ENCODE data around the gene NARF.

NARF gene

DNA sequence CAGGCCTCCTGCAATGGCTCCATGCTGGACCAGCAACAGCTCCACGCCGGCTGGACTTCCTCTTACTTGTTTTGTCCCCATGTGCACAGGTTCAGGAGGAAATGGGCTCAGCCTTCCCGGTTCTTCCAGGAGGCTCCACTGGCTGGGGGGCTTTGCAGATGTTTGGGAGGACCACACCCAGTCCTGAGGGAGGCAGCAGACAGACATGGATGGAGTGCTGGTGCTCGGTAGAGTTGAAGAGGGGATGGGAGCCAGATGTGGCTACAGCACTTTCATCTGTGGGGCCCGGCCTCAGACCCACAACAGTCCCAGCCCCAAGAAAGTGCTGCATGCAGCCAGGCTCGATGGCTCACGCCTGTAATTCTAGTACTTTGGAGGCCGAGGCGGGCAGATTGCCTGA, 21.8 kb downstream of the NARF start:
- DNase-seq, result no peak

DNA sequence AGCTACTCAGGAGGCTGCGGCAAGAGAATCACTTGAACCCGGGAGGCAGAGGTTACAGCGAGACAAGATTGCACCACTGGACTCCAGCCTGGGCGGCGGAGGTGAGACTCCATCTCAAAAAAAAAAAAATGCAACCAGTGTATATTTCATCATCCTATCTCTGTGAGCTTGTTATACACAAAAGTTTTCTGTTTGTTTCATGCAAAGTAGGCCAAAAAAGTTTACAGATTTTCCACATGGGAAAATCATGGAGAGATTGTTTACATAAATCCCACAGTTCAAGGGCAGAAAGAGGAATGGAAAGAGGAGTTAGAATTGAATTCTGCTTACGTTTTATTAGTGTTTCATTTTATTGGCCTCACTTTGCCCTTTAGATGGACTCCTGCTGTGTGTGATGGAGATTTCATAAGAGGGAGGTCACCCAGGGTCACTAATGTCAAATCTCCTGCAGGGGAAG, 24.7 kb downstream of the NARF start:
- DNase-seq, result no peak

DNA sequence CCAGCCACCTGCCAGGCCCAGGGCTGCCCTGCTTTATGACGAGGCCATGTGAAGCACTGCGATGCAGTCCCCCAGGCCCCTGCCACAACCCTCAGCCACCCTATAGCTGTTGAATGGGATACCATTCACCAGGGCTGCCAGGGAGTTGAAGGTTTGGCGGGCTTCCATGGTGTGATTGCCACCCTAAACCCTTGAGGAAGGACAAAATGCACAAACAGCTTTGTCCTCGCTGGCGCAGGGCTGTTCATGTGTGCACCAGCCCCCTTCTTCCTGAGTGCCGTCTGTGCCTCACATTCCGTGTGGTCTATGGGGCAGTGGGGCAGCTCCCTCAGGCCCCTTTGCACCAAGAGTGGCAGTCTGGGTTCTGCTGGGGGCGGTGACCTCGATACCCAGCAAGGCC, 25.3 kb downstream of the NARF start:
- DNase-seq, result no peak

DNA sequence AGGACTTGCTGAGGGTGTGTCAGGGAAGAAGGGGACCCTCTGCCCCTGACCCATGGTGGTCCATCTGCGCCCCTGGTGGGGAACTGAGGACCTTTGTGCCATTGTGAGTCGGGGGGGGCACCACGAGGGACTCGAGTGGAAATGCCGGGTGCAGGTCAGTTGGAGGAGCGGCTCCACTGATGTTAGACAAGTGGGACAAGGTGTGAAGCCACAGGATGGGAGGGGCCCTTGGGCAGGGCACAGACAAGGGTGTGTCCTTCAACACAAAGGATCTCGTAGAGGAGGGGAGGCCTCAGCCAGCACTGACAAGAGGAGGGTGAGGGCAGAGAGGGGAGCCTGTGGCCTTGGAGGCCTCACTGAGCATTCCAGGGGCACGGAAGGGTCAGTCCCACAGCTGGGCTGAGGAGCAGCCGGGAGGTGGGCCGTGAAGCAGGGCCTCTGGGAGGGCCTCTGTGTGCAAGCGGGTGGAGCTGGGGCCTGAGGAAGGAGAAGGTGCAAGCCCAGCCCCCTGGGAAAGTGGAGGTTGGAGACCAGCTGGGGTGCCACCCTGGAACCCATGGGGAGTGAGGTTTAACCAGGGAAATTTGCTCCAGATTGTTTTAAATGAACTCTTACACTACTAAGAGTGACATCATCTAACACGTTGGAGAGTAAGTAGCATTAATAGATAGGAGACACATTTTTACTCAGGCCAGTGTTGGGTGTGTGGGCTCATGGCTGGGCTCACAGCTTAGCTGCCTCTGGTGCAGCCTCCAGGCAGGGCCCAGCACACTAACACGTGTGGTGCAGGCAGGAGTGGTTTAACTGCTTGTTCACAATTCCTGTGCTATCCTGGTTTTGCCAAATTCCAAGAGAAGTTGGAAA, 27.9 kb downstream of the NARF start:
- DNase-seq, result no peak

DNA sequence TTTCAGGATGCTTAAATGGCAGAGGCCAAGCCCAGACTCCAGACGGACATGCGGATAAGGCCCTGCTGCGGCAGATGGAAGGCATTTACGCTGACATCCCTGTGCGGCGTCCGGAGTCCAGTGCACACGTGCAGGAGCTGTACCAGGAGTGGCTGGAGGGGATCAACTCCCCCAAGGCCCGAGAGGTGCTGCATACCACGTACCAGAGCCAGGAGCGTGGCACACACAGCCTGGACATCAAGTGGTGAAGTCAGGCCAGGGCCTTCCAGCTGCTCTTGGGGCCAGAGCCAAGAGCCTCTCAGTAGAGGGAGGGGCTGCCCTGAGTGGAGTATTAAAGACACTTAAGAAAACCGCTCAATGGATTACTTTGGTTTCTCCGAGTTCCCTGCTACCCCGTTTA, 29.4 kb downstream of the NARF start:
- no peak for DNase-seq

DNA sequence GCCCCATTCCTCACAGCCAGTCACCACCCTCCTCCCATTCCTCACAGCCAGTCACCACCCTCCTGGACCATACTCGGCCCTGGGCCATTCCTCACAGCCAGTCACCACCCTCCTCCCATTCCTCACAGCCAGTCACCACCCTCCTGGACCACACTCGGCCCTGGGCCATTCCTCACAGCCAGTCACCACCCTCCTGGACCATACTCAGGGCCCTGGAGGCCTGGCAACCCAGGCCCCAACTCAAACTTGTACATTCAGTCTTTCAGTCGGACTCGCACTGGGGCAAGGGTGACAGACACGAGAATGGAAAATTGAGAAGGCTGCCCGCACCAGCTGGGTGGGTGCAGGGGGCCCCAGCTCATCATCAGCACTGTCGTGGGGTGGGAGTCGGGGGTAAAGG, 30.6 kb downstream of the NARF start:
- no peak for DNase-seq

DNA sequence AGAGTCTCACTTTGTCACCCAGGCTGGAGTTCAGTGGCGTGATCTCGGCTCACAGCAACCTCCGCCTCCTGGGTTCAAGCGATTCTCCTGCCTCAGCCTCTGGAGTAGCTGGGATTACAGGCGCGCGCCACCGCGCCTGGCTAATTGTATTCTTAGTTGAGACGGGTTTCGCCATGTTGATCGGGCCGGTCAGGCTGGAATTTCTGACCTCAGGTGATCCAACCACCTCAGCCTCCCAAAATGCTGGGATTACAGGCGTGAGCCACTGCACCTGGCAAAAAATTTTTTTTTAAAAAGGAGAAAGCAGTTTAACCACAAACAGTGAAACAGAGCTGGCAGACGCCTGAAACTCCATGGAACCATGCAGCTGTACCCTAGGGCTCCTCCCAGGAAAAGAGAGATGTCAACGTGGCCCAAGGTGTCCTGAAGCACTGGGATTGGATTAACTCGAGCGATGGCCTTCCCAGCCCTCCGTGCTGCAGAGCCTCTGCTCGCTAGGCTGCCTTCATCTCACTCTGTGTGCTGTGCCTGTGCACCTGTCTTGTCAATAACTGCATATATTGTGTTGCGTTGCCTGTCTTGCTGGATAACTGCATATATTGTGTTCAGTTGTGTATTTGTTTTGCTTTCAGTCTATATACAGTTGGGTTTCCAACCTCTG, 31.4 kb downstream of the NARF start:
- DNase-seq, result no peak

DNA sequence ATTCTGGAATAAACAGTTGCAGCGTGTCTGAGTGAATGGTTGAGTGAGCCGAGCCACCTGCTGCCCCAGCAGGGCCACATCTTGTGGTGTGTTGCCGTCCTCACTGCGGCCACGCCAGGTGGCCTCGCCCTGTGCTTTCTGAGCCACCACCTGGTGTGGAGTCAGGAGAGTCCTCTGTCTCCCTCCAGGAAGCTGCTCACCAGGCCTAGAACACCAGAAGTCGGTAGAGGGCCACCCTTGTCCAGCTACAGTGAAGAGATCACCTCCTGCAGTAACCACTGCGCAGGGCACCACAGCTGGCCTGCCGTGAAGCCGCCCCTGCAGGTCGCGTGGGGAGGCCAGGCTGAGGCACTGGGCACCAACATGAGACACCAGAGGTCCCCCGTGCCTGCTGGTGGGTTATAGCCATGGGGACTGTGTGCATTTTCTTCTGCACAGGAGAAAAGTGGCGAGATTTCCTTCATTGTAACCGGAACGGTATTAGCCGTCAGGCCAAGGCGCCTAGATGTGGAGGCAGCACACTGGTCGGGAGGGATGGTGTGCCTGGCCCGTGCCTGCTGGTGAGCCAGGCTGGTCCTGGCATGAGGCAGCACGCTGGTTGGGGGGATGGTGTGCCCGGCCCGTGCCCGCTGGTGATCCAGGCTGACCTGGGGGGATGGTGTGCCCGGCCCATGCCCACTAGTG, 32.1 kb downstream of the NARF start:
- no peak for DNase-seq

DNA sequence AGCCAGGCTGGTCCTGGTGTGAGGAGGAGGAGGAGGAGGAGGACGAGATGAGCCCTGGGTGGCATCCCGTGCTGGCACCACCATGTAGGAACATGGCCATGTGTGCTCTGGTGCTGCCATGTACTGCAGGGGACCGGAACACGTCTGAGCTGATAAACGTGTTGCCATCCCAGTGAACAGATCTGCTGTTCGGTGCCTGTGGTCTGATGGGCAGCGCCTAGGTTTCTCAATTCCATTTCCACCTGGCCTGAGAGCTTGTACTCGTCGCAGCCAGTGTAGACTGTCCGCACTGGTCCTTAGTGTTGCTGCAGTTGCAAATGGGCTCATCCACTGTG, 32.6 kb downstream of the NARF start:
- no peak for DNase-seq

DNA sequence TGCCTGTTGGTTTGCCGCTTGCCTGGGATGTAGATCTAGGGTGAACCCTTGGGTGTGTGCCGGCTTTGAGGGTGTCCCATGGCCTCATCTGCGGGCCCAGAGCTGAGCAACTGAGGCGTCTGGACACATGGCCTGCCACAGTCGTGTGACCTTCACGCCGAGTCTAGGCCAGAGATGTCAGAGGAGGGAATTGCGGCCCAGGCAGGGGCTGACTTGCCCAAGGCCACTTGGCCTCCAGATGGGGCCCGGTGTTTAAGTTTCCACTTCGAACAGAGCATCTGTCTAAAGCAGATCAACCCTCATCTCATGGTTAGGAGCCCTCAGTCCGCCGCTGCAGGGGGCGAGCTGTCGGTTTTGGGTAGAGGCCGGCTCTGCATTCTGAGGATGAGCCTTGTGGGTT, 33.0 kb downstream of the NARF start:
- no peak for DNase-seq

DNA sequence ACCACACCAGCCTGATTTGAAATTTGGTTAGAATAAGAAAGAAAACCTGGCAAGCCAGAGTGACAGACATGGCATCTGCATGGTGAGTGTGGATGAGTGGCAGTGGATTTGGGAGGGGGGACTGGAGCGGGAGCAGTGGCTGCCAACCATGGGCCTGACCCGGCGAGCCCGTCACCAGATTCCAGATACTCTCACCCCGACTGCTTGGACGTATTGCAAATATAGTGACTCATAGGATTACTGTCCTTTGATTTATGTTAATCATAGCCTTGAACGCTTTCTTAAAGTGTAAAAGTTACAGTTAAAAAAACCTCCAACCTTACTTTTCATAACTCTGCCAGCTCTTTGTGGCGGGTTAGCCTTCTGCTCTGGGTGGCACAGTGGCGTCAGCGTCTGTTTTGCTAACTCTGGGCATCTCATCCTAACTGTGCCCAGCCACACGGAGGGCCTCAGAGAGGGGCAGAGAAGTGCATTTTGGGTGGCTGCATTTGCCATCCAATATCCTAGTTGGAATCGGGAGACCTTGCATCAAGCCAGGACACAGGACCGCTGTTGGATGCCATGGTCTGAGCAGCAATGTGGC, 34.2 kb downstream of the NARF start:
- DNase-seq, result no peak

DNA sequence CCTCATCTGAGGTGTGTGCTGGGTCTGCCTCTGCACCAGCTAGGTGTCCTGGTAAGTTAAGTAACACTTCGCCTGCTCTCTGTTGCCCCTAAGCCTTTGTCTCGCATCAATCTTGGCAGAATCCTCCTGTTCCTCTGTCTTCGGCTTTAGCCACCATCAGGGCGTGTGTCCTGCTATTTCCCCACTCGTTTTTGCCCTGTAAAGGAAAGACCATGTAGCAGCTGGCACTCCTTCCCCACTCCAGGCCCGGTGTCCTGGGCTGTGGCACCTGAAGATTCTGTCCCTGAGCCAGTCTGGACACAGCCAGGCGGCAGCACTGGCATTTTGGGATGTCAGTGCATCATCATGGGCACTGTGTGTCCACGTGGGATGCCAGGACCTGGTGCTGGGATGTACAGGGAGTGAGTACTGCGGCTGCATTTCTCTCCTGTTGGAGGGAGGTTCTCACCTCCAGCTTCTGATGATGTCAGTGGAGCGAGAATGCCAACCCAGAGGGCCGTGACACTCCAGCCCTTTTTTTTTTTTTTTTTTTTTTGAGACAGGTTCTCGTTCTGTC, 34.8 kb downstream of the NARF start:
- no peak for DNase-seq

DNA sequence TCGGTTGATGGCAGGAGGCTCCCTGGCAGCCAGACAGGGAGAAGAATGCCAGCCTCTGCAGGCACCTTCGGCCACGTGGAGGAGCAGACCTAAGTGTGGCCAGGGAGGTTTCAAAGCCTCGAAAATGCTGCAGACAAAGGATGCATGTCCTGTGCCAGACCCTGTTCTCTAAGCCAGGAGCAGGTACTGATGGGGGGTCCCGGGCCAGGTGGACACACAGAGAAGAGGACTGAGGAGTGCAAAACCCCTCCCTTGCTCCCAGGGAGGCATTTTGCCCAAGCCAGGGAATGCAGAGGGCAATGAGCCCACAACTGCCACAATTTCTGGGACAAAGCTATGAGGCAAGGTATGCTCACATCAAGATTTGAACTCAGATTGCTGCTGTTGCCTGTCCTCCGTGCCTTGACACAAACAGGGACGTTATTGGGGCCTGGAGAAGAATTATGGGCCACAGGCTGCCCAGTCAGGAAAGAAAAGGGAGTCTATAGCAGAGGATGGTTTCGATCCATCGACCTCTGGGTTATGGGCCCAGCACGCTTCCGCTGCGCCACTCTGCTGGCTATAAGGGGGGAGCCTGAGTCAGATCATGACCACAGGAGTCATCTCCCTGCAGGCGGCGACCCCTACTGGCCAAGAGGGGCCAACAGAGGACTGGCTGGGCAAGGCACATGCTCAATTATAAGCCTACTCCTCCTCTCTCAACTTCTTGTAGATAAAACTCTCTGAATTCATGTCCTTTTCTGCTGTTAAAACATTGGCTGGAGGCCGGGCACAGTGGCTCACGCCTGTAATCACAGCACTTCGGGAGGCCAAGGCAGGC, 35.9 kb downstream of the NARF start:
- peak; percentile 86 to 89 for DNase-seq

DNA sequence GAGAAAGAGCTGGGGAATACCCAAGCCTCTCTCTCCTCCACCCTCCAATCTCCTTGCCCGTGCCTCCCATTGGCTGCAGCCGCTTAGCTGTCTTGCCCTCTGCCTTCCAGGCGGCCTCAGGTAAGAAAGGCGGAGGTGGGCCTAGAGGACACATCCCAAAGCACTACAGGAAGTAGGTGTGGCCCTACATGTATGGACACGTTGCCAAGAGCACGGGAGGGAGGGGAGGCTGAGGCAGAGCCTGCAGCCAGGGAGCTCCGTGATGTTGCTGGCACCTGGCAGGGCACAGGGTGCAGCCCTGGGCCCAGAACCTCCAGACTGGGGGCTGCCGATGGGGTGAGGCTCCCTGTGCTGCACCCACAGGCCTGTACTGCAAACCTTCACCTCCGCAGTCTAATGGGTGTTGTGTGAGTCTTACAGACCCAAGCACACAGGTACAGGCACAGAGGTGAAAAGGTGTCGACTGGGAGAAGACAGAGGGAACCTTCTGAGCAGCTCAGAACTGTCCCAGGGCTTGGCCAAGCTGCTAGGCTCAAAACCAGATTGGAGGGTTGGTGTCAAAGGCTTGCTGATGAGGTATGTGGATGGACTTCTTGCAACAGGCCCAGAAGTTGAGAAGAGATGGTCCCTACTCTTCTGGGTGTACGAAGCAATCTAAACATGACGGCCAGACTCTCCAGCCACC, 37.4 kb downstream of the NARF start:
- no peak for DNase-seq

DNA sequence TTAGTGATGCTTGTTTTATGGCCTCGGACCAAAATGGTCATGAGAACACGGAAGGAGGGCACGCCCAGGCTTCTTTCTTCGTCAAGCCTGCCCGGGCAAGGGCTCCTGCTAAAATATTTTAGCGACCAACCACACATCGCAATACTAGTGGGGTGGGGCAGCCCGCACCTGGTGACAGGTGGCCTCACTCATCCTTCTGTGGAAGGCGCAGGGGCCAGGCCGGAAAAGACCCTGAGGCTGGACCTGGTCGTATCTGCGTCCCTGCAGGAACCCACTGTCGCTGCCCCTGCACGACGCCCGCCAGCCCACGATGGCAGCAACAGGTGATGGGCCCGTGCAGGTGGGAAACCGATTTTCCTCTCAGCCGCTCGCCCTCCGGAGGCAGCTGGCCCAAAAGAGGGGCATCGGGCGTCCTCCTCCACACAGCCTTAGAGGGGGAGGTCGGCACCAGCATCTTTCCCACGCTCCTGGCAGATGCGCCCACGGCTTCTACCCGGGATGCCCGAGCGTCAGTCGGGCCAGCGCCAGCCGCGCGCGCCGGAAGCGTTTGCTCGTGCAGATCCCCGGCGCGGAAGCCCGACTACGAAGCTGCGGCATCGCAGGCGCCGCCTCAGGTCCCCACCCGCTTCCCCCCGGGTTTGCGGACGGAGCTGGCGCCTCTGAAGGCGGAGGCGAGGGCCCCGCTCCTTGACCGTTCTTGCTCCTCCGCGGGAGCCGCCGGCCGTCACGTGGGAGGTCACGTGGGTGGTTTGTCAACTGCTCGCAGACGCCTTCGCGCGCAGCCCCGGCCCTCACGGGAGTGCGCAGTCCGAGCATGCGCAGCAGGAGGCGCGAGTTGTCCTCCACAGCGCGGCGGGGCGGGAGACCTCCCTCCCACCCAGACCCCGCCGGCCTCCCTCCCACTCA, 38.2 kb downstream of the NARF start:
- DNase-seq, result peak; percentile 92 to 93

DNA sequence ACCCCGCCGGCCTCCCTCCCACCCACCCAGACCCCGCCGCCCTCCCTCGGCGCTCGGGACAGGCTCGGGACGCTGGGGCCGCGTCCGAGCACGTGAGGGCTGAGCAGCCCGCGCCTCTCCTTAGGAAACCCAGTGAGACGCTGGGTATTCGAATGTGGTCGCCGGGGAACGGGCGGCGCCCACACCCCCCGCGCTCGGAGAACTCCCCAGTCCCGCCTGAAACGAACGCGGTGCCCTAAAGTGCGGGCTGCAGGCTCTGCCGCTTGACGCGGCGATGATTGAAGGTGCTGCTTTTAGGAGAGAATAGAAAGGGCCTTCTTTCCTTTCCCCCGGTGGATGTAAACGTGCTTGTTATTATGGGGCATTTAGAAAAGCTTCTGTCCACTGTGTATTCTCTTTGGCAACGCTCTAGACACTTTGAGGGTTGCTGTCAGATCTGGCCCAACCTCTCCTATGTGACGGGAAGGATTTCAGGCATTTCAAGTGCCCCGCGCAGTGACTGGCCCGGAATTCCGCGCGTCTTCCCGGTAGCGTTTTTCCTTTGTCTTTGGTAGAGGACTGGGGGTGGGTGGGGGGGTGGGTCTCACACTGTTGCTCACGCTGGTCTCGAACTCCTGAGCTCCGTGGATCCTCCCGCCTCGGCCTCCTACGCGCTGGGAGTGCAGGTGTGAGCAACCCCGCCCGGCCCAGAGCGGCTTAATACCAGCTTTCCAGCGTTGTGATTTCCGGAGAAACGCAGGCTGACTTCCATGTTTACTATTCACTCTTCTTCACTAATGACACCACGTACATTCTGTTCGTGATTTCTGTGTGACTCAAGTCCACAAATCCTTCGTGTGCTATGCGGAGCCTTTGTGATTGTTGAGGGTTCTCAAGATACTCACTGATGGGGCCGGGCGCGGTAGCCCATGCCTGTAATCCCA, 39.2 kb downstream of the NARF start:
- DNase-seq, result peak; percentile 51 to 52

DNA sequence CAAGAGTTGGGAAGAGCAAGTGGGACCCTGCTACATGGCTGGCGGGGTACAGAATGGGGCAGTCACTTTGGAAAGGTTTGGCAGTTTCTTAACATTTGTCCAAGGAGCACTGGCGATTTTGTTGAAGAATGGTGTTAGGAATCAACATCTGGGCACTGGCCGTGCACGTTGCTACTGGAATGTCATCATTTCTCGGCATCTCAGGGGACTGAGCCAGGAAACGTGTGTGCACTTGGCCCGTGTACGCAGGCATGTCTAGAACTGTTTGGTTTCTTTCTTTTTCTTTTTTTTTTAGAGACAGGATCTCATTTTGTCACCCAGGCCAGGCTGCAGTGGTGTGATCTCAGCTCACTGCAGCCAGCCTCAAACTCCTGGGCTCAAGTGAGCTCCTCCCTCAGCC, 43.7 kb downstream of the NARF start:
- no peak for DNase-seq

DNA sequence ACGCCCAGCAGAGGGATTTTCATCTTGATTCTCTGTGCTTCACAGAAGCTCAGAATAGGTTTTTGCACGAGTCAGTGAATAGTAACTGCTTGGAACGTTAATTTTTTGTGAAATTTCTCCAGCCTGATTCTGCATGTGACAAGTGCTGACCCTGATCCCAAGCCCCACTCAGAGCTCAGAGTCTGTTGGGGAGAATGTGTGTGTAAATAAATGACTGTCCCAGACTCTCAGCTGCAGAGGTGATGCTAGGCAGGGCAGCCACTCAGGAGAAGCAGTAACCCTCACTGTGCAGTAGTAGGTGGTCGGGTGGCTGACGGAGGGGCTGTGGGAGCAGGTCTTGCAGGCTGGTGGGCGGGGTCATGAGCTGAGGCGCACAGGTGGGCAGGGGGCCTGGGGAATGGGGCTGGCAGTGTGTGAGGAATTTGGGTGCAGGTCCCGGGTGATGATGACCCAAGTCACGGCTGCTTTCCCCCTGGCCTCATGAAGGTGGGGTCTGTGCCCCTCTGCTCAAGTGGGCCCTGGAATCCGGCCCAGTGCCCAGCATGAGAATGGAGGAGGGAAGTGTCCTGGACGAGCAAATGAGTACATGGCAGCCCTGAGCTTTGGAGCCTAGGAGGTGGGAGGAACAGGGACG, 44.7 kb downstream of the NARF start:
- no peak for DNase-seq

DNA sequence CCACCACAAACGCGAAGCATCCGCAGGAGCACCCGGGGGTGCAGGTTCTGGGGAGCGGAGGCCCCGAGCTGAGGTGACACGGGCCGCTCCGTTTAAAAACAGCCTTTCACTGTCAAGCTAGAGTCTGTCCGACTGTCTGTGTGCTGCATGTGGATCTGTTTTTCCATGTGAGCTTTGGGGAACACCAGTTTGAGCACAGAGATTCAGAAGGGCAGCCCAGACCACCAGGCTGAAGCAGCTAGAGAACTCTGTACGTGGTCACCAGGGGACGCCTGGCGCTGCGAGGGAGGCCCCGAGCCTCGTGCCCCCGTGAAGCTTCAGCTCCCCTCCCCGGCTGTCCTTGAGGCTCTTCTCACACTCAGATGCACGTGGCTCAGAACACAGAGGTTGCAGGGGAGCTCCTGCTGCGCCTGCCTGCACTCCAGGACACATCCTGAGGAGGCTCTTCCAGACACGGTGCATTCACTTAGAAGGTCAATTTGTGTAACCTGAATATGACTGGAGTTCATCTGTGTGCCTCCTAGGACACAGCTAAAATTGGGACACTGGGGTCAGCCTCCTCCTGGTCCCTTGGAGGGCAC, 45.3 kb downstream of the NARF start:
- no peak for DNase-seq

Data from stimulated activated CD4-positive, alpha-beta T cell treated with anti-CD3 and anti-CD28 coated beads, Interleukin-2, amount 100 ng/mL, for 24 hours (primary cell).